ENCODE results near the gene DIDO1.

Gene DIDO1

DNA sequence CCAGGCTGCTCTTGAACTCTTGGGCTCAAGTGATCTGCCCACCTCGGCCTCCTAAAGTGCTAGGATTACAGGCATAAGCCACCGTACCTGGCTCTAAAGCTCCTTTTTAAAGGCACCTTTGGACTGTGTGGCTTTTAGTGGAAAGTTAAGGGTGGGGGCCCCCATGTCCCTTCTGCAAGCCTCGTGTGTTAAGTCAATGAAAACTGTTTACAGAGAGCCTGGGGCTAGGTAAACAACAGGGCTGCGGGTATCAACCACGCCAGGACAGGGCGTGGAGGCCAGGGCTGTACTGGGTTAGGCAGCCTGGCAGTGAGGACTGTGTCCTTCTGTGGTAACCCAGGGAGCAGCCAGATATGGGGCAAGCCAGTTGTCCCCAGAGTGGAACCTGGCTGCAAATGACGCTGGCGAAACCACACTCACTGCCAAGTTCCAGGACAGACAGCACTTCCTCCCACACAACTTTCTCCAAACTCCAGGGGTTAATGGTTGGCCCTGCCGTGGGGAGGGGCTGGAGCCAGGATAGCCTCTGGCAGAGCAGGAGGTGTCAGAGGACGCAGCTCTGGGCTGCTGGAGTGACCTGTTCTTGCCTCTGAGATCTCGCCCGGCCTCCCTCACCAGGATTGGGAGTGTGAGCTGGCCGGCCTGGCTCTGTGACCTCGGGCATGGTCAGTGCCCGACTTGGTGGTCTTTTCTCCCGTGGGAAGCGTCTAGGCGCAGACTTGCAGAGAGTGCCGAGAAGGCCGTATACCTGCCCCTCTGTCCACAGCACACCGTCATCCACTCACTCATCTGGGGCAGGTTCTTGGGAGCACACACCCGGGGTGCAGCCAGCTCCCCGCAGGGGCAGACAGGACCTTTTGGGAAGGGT, 29.4 kb upstream of the DIDO1 start:
- peak; percentile 57 for DNase-seq
- H3K27me3 ChIP-seq (ENCODE audit: control insufficient read depth in 1 of 2, insufficient read depth in 1 of 2, low read length in 2 of 2) = peaks cover 0 to 3% of the 10 kb centered on the region in 2 experiments
- H3K23ac ChIP-seq (ENCODE audit: low read length in 2 of 2) = no peak overlapping the region
- H4K91ac ChIP-seq (ENCODE audit: low read length) = peak overlapping the region; percentile 6
- no peak overlapping the region for H2BK12ac ChIP-seq (ENCODE audit: low read length in 2 of 2)
- H3K4me3 ChIP-seq (ENCODE audit: insufficient read depth in 1 of 2, low read depth in 1 of 2, low read length in 2 of 2) = no peak overlapping the region
- peaks cover 8 to 22% of the 10 kb centered on the region in 2 experiments for H3K36me3 ChIP-seq (ENCODE audit: control insufficient read depth in 1 of 2, insufficient read depth in 2 of 2, low read depth in 1 of 2, low read length in 2 of 2)
- no peak overlapping the region for H2AK5ac ChIP-seq (ENCODE audit: low read length, severe bottlenecking)
- H3K27ac ChIP-seq (ENCODE audit: low read length, poor library complexity, severe bottlenecking) = no peak overlapping the region
- no peak overlapping the region for H2BK5ac ChIP-seq (ENCODE audit: low read depth, low read length, poor library complexity, severe bottlenecking)
- H3K9ac ChIP-seq (ENCODE audit: low read length) = no peak overlapping the region
- H2AFZ ChIP-seq (ENCODE audit: low read depth, low read length) = no peak overlapping the region
- H2BK120ac ChIP-seq (ENCODE audit: low read depth, low read length) = no peak overlapping the region
- peaks cover 25% of the 10 kb centered on the region for H3K4me1 ChIP-seq (ENCODE audit: control insufficient read depth, insufficient read depth, low read depth, low read length)
- H3K14ac ChIP-seq (ENCODE audit: low read length in 2 of 2) = peak overlapping the region in 1 of 2 experiments; percentile 44
- WGBS = 72% methylated on average over 20 of the region's 23 CpGs
- peaks cover 5% of the 10 kb centered on the region for H3K79me1 ChIP-seq (replicated peaks; ENCODE audit: low read length, poor library complexity, severe bottlenecking)
- peak overlapping the region; percentile 55 to 76 for H3K4ac ChIP-seq (ENCODE audit: low read depth in 1 of 2, low read length in 2 of 2)
- H3K4me2 ChIP-seq (ENCODE audit: low read length, poor library complexity, severe bottlenecking) = no peak overlapping the region
- H3K18ac ChIP-seq (ENCODE audit: low read depth in 1 of 2, low read length in 2 of 2) = peak overlapping the region in 1 of 2 experiments; percentile 69
- H3K9me3 ChIP-seq (ENCODE audit: control insufficient read depth, low read length) = no peaks in the 10 kb centered on the region
- H4K8ac ChIP-seq (ENCODE audit: low read length) = peak overlapping the region; percentile 32
- no peak overlapping the region for H2BK15ac ChIP-seq (ENCODE audit: low read depth, poor library complexity, severe bottlenecking)

DNA sequence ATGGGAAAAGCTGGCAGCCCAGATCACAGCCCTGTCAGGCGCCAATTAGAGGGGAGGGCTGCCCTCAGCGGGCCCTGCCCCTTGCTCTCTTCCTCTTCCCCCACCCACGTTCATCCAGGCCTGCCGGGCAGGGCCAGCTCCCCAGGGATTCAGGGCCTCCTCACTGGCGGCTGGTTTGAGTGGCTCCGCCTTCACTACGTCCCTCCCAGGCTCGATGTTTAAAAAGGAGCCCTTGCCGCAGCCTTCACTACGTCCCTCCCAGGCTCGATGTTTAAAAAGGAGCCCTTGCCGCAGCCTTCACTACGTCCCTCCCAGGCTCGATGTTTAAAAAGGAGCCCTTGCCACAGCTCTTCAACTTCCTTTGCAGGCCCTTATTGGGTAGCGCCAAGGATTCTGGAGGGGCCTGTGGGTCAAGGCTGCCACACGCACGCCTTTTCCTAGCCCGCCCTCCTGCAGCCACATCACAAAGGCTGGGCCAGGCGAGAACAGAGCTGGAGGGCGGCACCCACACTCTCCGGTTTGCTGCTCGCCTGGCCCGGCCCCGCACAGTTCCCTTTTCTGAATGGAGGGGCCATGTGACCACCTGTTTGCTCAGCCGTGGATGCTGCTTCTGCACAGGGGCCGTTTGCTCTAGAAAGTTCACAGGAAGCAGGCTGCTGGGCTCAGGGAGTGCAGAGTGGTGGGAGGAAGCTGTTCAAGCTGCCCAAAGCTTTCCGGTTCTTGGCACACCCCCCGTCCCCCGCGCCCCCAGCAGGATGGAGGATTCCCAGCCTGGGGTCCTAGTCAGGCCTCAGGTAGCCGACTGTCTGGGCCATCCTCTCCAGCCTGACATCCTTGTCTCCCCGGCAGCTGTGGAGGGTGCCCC, 27.8 kb upstream of the DIDO1 start:
- peak; percentile 88 for DNase-seq
- 19% methylated on average over 32 of the region's 32 CpGs for WGBS
- H3K27ac ChIP-seq (ENCODE audit: low read length, poor library complexity, severe bottlenecking) = peak overlapping the region; percentile 27
- peak overlapping the region; percentile 19 to 90 for H3K4ac ChIP-seq (ENCODE audit: low read depth in 1 of 2, low read length in 2 of 2)
- no peak overlapping the region for H3K23ac ChIP-seq (ENCODE audit: low read length in 2 of 2)
- peak overlapping the region; percentile 97 for H4K91ac ChIP-seq (ENCODE audit: low read length)
- H3K9ac ChIP-seq (ENCODE audit: low read length) = peak overlapping the region; percentile 76
- H3K14ac ChIP-seq (ENCODE audit: low read length in 2 of 2) = peak overlapping the region in 1 of 2 experiments; percentile 94
- peak overlapping the region in 1 of 2 experiments; percentile 89 for H2BK12ac ChIP-seq (ENCODE audit: low read length in 2 of 2)
- peak overlapping the region; percentile 68 for H2BK15ac ChIP-seq (ENCODE audit: low read depth, poor library complexity, severe bottlenecking)
- peak overlapping the region; percentile 42 for H3K4me2 ChIP-seq (ENCODE audit: low read length, poor library complexity, severe bottlenecking)
- H2BK5ac ChIP-seq (ENCODE audit: low read depth, low read length, poor library complexity, severe bottlenecking) = no peak overlapping the region
- peaks cover 11% of the 10 kb centered on the region for H3K79me1 ChIP-seq (replicated peaks; ENCODE audit: low read length, poor library complexity, severe bottlenecking)
- H3K27me3 ChIP-seq (ENCODE audit: control insufficient read depth in 1 of 2, insufficient read depth in 1 of 2, low read length in 2 of 2) = no peaks in the 10 kb centered on the region
- peaks cover 23% of the 10 kb centered on the region for H3K4me1 ChIP-seq (ENCODE audit: control insufficient read depth, insufficient read depth, low read depth, low read length)
- H4K8ac ChIP-seq (ENCODE audit: low read length) = peak overlapping the region; percentile 92
- H2AFZ ChIP-seq (ENCODE audit: low read depth, low read length) = peak overlapping the region; percentile 46
- peaks cover 6% of the 10 kb centered on the region for H3K9me3 ChIP-seq (ENCODE audit: control insufficient read depth, low read length)
- peak overlapping the region in 1 of 2 experiments; percentile 66 for H3K4me3 ChIP-seq (ENCODE audit: insufficient read depth in 1 of 2, low read depth in 1 of 2, low read length in 2 of 2)
- peaks cover 23 to 35% of the 10 kb centered on the region in 2 experiments for H3K36me3 ChIP-seq (ENCODE audit: control insufficient read depth in 1 of 2, insufficient read depth in 2 of 2, low read depth in 1 of 2, low read length in 2 of 2)
- peak overlapping the region; percentile 63 to 95 for H3K18ac ChIP-seq (ENCODE audit: low read depth in 1 of 2, low read length in 2 of 2)
- no peak overlapping the region for H2BK120ac ChIP-seq (ENCODE audit: low read depth, low read length)
- H2AK5ac ChIP-seq (ENCODE audit: low read length, severe bottlenecking) = no peak overlapping the region

GRCh38 chr20:62952968-62953838, 26.9 kb upstream of the DIDO1 start:
- Histone ChIP-seq H3K27me3 (ENCODE audit: control insufficient read depth in 1 of 2, insufficient read depth in 1 of 2, low read length in 2 of 2) (no peaks in the 10 kb centered on the region), H3K4me2 (ENCODE audit: low read length, poor library complexity, severe bottlenecking) (peak overlapping the region; percentile 42)

More at GRCh38 chr20:62952968-62953838, 26.9 kb upstream of the DIDO1 start:
- Histone ChIP-seq H3K23ac (ENCODE audit: low read length in 2 of 2) (peak overlapping the region in 1 of 2 experiments; percentile 83), H3K4me3 (ENCODE audit: insufficient read depth in 1 of 2, low read depth in 1 of 2, low read length in 2 of 2) (peak overlapping the region in 1 of 2 experiments; percentile 66), H3K27ac (ENCODE audit: low read length, poor library complexity, severe bottlenecking) (peak overlapping the region; percentile 27), H3K9ac (ENCODE audit: low read length) (peak overlapping the region; percentile 76), H4K8ac (ENCODE audit: low read length) (peak overlapping the region; percentile 92), H3K36me3 (ENCODE audit: control insufficient read depth in 1 of 2, insufficient read depth in 2 of 2, low read depth in 1 of 2, low read length in 2 of 2) (peaks cover 32 to 38% of the 10 kb centered on the region in 2 experiments), H3K79me1 (replicated peaks; ENCODE audit: low read length, poor library complexity, severe bottlenecking) (peaks cover 12% of the 10 kb centered on the region), H2BK12ac (ENCODE audit: low read length in 2 of 2) (peak overlapping the region; percentile 28 to 96), H2BK15ac (ENCODE audit: low read depth, poor library complexity, severe bottlenecking) (peak overlapping the region; percentile 68), H4K91ac (ENCODE audit: low read length) (peak overlapping the region; percentile 97), H3K9me3 (ENCODE audit: control insufficient read depth, low read length) (peaks cover 6% of the 10 kb centered on the region), H2BK5ac (ENCODE audit: low read depth, low read length, poor library complexity, severe bottlenecking) (no peak overlapping the region), H2BK120ac (ENCODE audit: low read depth, low read length) (peak overlapping the region; percentile 87), H3K4ac (ENCODE audit: low read depth in 1 of 2, low read length in 2 of 2) (peak overlapping the region; percentile 81 to 90), H3K18ac (ENCODE audit: low read depth in 1 of 2, low read length in 2 of 2) (peak overlapping the region; percentile 61 to 95), H2AFZ (ENCODE audit: low read depth, low read length) (peak overlapping the region; percentile 46), H3K14ac (ENCODE audit: low read length in 2 of 2) (peak overlapping the region in 1 of 2 experiments; percentile 94), H3K4me1 (ENCODE audit: control insufficient read depth, insufficient read depth, low read depth, low read length) (peaks cover 23% of the 10 kb centered on the region), H2AK5ac (ENCODE audit: low read length, severe bottlenecking) (peak overlapping the region; percentile 65)
- DNase-seq = peak; percentile 14
- WGBS = 79% methylated on average over 18 of the region's 19 CpGs
